GM19324 (cell line): ENCODE data around the gene TNPO3.
"Not testable (repeated sequence)": the region's sequence is repeated elsewhere in the genome, so short reads cannot be mapped to it uniquely, and the experiment has no call there.

Experiments
- ATAC-seq: cut with Tn5 transposase; IDR thresholded peaks from one replicate; pipeline ENCODE4 v1.9.1; 2021; ENCODE audit warnings: mild to moderate bottlenecking, moderate library complexity; ENCODE audit not compliant: unreplicated experiment, low FRiP score

Gene TNPO3

DNA sequence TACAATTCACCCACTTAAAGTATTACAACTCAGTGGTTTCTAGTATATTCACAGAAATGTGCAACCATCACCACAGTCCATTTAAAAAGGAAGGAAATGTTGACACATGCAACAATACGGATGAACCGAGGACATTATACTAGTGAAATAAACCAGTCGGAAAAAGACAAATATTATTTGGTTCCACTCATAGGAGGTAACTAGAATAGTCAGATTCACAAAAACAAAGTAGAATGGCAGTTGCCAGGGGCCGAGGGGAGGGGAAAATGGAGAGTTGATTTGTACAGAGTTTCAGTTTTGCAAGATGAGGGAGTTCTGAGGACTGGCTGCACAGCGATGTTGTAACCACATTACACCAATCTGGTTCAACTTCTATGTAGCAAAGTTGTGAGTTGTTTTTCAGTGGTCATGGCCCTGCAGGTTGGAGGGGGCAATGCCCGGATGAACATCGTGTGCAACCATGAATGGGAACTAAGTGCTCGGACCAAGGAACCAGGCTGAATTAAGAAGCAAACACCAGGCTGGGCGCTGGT, 17.6 kb upstream of the TNPO3 start:
- no peak for ATAC-seq

- ATAC-seq, result no peak
Observed at GRCh38 chr7:129069021-129069420, 14.1 kb upstream of the TNPO3 start.

DNA sequence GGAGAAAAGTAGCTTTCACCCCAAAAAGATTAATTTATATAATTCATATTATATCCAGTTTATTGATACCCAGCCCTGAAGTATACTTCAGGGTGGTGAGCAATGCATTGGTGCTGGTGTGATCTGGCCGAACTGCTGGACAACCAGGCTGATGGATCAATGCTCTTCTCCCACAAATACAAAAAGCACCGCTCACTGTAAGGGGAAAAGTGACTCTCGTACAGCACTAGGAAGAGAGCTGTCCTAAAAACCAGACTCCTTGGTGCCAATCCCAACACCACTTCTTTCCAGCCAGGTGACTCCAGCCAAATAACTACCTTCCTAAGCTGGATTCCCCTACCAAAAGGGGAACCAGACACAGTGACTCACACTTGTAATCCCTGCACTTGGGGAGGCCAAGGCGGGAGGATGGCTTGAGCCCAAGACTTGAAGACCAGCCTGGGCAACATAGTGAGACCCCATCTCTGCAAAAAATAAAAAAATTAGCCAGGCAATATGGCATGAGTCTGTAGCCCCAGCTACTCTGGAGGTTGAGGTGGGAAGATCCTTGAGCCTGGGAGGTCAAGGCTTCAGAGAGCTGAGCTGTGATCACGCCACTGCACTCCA, 13.1 kb upstream of the TNPO3 start:
- no peak for ATAC-seq

DNA sequence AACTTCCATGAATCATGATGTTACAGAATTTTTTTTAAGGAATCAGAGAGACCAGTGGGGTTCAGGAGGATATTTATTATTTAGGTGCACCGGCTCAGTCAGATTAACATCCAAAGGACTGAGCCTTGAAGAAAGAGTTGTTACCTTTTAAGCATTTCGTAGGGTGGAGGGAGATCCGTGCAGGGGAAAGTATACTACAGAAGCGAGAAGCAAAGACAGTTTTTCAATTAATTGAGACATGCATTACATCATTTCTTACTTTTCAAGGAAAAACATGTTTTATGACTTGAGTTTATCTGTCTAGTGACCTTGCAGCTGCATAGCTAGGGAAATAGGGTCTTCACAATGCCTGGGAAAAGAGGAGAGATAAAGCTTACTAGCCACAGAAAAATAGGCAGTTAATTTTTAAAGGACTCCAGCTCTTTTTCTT, 12.2 kb upstream of the TNPO3 start:
- not testable (repeated sequence) for ATAC-seq

GRCh38 chr7:129066290-129067131, 11.6 kb upstream of the TNPO3 start:
- no peak for ATAC-seq

GRCh38 chr7:129055861-129056464, 1.1 kb upstream of the TNPO3 start:
- no peak for ATAC-seq

GRCh38 chr7:129055294-129055816, 444 bp upstream of the TNPO3 start:
- ATAC-seq, result no peak

GRCh38 chr7:129053938-129054437, 923 bp downstream of the TNPO3 start:
- no peak for ATAC-seq

DNA sequence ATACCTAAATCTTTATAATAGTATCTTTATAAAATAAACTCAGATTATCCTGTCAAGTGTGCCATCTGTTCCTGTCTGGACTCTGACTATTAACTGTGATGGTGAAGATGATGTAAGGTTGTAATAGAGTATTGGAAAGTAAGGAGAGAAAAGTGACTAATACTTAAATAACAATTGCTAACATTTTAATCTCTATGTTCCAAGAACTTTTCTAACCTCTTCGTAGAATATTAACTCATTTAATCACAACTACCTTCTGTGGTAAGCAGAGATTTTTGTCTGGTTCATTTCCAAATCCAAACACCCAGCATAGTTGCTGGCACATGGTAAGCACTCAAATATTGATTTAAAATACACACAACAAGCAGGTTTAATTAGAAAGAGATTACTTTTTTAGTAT, 2.5 kb downstream of the TNPO3 start:
- no peak for ATAC-seq

GRCh38 chr7:129051459-129051858, 3.5 kb downstream of the TNPO3 start:
- not testable (repeated sequence) for ATAC-seq

DNA sequence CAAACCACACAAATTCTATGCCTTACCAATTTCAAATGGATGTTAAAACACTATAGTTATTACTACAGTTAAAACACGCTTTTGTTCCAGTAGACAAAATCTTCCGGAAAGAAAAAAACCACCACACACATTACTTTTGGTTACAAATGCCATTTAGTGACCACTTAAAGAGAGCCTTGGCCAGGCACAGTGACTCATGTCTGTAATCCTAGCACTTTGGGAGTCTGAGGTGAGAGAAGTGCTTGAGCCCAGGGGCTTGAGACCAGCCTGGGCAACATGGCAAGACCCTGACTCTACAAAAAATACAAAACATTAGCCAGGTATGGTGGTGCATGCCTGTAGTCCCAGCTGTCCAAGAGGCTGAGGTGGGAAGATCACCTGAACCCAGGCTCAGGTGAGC, 7.2 kb downstream of the TNPO3 start:
- ATAC-seq, result no peak

GRCh38 chr7:129045682-129046081, 9.2 kb downstream of the TNPO3 start:
- no peak for ATAC-seq

DNA sequence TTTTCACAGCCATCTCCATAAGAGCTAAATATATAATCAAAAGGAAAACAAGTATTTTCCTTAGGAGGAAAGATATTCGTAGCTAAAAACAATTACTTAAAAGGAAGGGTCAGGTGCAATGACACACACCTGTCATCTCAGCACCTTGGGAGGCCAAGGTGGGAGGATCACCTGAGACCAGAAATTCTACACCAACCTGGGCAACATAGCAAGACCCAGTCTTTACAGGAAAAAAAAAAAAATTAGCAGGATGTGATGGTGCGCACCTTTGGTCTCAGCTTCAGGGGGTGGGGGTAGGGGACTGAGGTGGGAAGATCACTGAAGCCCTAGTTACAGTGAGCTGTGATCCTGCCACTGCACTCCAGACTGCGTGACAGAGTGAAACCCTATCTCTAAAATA, 11.9 kb downstream of the TNPO3 start:
- no peak for ATAC-seq

- no peak for ATAC-seq
Observed at GRCh38 chr7:129041142-129042085, 13.5 kb downstream of the TNPO3 start.

DNA sequence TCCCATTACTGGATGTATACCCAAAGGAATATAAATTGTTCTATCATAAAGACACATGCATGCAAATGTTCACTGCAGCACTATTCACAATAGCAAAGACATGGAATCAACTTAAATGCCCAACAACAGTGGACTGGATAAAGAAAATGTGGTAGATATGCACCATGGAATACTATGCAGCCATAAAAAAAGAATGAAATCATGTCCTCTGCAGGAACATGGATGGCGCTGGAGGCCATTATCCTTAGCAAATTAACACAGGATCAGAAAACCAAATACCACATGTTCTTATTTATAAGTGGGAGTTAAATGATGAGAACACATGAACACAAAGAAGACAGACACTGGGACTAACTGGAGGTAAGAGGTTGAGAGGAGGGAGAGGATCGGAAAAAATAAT, 16.4 kb downstream of the TNPO3 start:
- not testable (repeated sequence) for ATAC-seq

DNA sequence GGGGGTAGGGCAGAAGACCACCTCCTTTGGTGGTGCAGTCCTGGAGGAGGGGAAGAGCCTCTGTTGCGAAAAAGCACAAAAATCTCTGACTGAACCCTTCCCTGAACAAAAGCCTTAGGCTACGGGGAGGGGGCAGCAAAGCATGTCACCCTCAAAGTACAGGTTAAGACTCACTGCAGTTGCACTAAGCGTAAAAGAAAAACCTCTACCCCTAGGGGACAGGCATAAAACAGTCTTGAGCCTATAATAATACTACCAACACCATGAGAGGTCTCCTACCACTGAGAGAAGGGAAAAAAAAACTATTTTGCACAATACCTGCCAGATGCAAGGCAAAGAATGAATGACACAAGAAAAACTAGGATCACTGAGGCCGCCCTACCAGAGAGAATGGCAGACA, 17.3 kb downstream of the TNPO3 start:
- no peak for ATAC-seq

GRCh38 chr7:129032017-129032416, 22.9 kb downstream of the TNPO3 start:
- no peak for ATAC-seq

GRCh38 chr7:129030440-129030839, 24.5 kb downstream of the TNPO3 start:
- ATAC-seq, result no peak

DNA sequence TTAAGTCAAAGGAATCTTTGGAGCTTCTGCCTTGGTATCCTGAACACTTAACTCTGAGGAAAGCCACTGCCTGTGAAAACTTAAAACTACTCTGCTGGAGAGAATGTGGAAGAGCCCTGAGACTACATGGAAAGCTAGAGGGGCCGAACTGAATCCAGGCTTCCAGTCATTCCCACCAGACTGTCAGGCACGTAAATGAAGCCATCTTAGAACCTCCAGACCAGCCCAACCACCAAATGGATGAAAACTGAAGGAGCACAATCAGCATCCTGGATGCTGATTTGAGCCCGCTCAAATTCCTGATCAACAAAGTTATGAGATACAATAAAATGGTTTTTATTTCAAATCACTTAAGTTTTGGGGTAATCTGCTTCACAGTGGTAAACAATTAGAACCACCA, 30.8 kb downstream of the TNPO3 start:
- ATAC-seq, result no peak

DNA sequence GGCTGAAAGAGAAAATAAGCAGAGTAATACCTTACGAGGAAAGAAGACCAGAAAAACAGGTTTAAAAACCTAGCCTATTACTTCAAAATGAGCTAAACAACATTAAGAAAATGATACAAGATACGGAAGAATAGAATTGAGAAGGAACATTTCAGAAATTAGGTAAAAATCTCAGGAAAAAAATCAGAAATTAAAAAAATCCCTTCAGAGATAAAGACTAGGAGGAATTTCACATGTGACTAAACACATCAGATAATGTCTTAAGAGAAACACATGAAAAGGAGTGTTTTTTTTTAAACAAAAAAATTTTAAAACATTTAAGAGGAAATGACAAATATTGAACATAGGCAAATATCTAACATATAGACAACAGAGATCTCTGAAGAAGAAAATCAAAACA, 33.3 kb downstream of the TNPO3 start:
- no peak for ATAC-seq
